Vagina (tissue), 2 donors: ENCODE results near the gene CDHR3.

Experiments
- CTCF ChIP-seq, 3 experiments: fragments of 450-650 bp in 2 of 3; fragments of 200-600 bp in 1 of 3; sonication (generic) in 1 of 3; IDR thresholded peaks; one replicate each; pipeline ENCODE4 v1.5.1; 2017 to 2019; ENCODE audit warnings: antibody characterized with exemption in 3 of 3, mild to moderate bottlenecking in 2 of 3, moderate library complexity in 2 of 3
- POLR2A ChIP-seq, 2 donors: fragments of 450-650 bp; IDR thresholded peaks; one replicate each; pipeline ENCODE4 v1.6.1; 2017; ENCODE audit warnings: antibody characterized with exemption in 2 of 2, mild to moderate bottlenecking in 2 of 2, moderate library complexity in 2 of 2
- POLR2AphosphoS5 ChIP-seq, 2 donors: sonication (generic); formaldehyde crosslinking; IDR thresholded peaks; one replicate each; pipeline ENCODE4 v1.9.0; 2017; ENCODE audit warnings: antibody characterized with exemption in 2 of 2, mild to moderate bottlenecking in 2 of 2, low read depth in 1 of 2; ENCODE audit not compliant: insufficient read depth in 1 of 2

DNA sequence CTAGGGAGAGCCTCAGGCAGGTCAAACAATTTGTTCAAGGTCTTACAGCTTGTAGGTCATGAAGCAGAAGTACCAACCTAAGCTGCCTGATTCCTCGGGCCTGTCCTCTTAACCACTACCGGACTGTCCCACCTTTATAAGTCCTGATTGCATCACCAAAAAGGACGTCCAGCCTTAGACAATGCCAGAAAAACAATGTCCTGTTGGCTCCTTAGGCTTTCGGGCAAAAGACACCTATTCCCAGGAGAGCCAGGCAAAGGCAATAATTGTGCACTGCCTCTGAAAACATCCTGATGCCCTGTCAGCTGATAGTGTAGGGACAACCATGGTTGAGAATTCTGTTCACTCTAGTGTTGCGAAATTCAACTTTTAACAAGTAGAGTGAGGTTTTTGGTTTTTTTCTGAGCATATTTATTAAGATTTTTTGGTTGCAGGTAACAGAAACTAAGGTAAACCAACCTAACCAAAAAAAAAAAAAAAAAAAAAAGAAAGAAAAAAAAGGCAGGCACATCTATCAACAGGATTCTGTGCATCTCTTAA, 40.5 kb downstream of the CDHR3 start:
- no peak for TF ChIP-seq CTCF (IDR thresholded peaks at IDR 0.05)
- TF ChIP-seq POLR2A (IDR thresholded peaks at IDR 0.05), result no peak
- TF ChIP-seq POLR2AphosphoS5 (IDR thresholded peaks at IDR 0.05; ENCODE audit: insufficient read depth in 1 of 2, low read depth in 1 of 2), result no peak
